ENCODE results near the gene LINS1. TPM values are rescaled to one million over a fixed set of nuclear protein-coding genes. Genes with fewer than 3 reads are reported as not detected.
A peak's percentile ranks its signal among the peaks of the same experiment; 100 is the strongest.

Gene LINS1
- total and polyA plus RNA-seq, 2 experiments from 2014 or later: 11.7 to 15.4 TPM

- TF ChIP-seq STAT1 (IDR thresholded peaks at IDR 0.05; ENCODE audit: unreplicated experiment): no peak
- TF ChIP-seq EZH2phosphoT487 (IDR thresholded peaks at IDR 0.05; ENCODE audit: unreplicated experiment): no peak
- no peak for TF ChIP-seq ZNF114 (CRISPR knock-in tag; IDR thresholded peaks at IDR 0.05)
- TF ChIP-seq ZNF462 (CRISPR knock-in tag; IDR thresholded peaks at IDR 0.05): no peak
Observed at GRCh38 chr15:100601617-100602063, 344 bp downstream of the LINS1 start (continued).

DNA sequence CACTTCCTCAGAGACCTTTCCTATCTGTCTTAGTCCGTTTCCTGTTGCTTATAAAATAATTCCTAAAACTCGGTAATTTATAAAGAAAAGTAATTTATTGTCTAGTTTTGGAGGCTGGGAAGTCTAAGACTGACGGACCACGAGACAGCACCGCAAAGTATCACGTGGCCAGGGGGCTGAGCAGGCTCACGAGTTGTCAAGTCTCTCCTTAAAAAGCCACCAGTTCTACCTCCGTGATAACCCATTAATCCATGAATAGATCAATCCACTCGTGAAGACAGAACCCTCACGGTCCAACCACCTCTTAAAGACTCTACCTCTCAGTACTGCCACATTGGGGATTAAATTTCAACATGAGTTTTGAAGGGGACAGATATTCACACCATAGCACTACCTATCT is 821 bp downstream of the LINS1 start:
- Histone ChIP-seq H3K4me1 (ENCODE audit: insufficient read depth) (peaks cover 10% of the 10 kb centered on the region), H3K27ac (ENCODE audit: low read depth) (no peak overlapping the region), H3F3A (replicated peaks; ENCODE audit: low read depth) (no peaks in the 10 kb centered on the region), H3K79me2 (replicated peaks; ENCODE audit: insufficient read depth) (peaks cover 82% of the 10 kb centered on the region), H3K36me3 (ENCODE audit: insufficient read depth) (peaks cover 8% of the 10 kb centered on the region; the same call in 1 of the 2 replicates), H3K27me3 (ENCODE audit: insufficient read depth) (no peaks in the 10 kb centered on the region), H3K4me3 (peak overlapping the region; percentile 95), H3K9me2 (ENCODE audit: insufficient read depth) (no peaks in the 10 kb centered on the region), H3K4me2 (peak overlapping the region; percentile 92), H2AFZ (peak overlapping the region; percentile 78), H4K20me1 (replicated peaks; ENCODE audit: insufficient read depth) (peaks cover 22% of the 10 kb centered on the region)
- no peak overlapping the region for H3K27ac Mint-ChIP-seq
- ATAC-seq (no peak), DNase-seq (ENCODE audit: low spot score) (peak; percentile 21)
- H3K4me3 Mint-ChIP-seq: no peak overlapping the region
- peaks cover 12% of the 10 kb centered on the region for H3K4me1 Mint-ChIP-seq
- no peaks in the 10 kb centered on the region for H3K9me3 Mint-ChIP-seq
- 0 out of 3 replicates have a peak, but pooled peaks cover 6% of the 10 kb centered on the region for H3K36me3 Mint-ChIP-seq (ENCODE audit: low read depth)
- peaks cover 4% of the 10 kb centered on the region for H3K27me3 Mint-ChIP-seq (ENCODE audit: insufficient read depth, low read depth, poor library complexity)
- TF ChIP-seq, protein P1, sequence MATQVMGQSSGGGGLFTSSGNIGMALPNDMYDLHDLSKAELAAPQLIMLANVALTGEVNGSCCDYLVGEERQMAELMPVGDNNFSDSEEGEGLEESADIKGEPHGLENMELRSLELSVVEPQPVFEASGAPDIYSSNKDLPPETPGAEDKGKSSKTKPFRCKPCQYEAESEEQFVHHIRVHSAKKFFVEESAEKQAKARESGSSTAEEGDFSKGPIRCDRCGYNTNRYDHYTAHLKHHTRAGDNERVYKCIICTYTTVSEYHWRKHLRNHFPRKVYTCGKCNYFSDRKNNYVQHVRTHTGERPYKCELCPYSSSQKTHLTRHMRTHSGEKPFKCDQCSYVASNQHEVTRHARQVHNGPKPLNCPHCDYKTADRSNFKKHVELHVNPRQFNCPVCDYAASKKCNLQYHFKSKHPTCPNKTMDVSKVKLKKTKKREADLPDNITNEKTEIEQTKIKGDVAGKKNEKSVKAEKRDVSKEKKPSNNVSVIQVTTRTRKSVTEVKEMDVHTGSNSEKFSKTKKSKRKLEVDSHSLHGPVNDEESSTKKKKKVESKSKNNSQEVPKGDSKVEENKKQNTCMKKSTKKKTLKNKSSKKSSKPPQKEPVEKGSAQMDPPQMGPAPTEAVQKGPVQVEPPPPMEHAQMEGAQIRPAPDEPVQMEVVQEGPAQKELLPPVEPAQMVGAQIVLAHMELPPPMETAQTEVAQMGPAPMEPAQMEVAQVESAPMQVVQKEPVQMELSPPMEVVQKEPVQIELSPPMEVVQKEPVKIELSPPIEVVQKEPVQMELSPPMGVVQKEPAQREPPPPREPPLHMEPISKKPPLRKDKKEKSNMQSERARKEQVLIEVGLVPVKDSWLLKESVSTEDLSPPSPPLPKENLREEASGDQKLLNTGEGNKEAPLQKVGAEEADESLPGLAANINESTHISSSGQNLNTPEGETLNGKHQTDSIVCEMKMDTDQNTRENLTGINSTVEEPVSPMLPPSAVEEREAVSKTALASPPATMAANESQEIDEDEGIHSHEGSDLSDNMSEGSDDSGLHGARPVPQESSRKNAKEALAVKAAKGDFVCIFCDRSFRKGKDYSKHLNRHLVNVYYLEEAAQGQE (IDR thresholded peaks at IDR 0.05; ENCODE audit: unreplicated experiment): no peak
- TF ChIP-seq EZH2phosphoT487 (IDR thresholded peaks at IDR 0.05; ENCODE audit: unreplicated experiment) (no peak), JUNB (IDR thresholded peaks at IDR 0.05; ENCODE audit: unreplicated experiment) (no peak), ZNF114 (CRISPR knock-in tag; IDR thresholded peaks at IDR 0.05) (no peak), POLR2AphosphoS5 (IDR thresholded peaks at IDR 0.05; ENCODE audit: low read depth) (no peak)
